Neuronal stem cell (in vitro differentiated cells): Measurements from ENCODE around the gene KLHL7.

Experiments
- DNase-seq: peaks from one replicate; pipeline ENCODE4 v3.0.0-alpha.2; 2013; ENCODE audit warnings: low spot score
- H2AFZ ChIP-seq: one replicate; pipeline ENCODE4 v1.6.1; 2013; ENCODE audit warnings: mild to moderate bottlenecking, low read length, inconsistent platforms
- H2AK5ac ChIP-seq: 2 replicates; pipeline ENCODE4 v1.6.1; 2013; ENCODE audit warnings: low read depth, mild to moderate bottlenecking, inconsistent platforms, low read length, moderate library complexity, mixed read lengths
- H2BK120ac ChIP-seq: 2 replicates; pipeline ENCODE4 v1.6.1; 2013; ENCODE audit warnings: low read depth, mild to moderate bottlenecking, inconsistent platforms, low read length, moderate library complexity, mixed read lengths
- H2BK12ac ChIP-seq: one replicate; pipeline ENCODE4 v1.6.1; 2013; ENCODE audit warnings: low read length, inconsistent platforms
- H2BK15ac ChIP-seq: 2 replicates; pipeline ENCODE4 v1.6.1; 2013; ENCODE audit warnings: mild to moderate bottlenecking, low read length, inconsistent platforms, mixed read lengths
- H2BK5ac ChIP-seq: one replicate; pipeline ENCODE4 v1.6.1; 2013; ENCODE audit warnings: inconsistent platforms, mild to moderate bottlenecking, low read length, moderate library complexity
- H3K14ac ChIP-seq: one replicate; pipeline ENCODE4 v1.6.1; 2013; ENCODE audit warnings: low read length, inconsistent platforms
- H3K18ac ChIP-seq: 2 replicates; pipeline ENCODE4 v1.6.1; 2013; ENCODE audit warnings: low read length, inconsistent platforms
- H3K23ac ChIP-seq: 2 replicates; pipeline ENCODE4 v1.6.1; 2013; ENCODE audit warnings: low read depth, mild to moderate bottlenecking, mixed read lengths, low read length, inconsistent platforms; ENCODE audit not compliant: poor library complexity
- H3K27ac ChIP-seq: replicated peaks from 3 replicates; pipeline ENCODE4 v1.5.1; 2013; ENCODE audit warnings: low read length, inconsistent platforms
- H3K27me3 ChIP-seq, 3 experiments: 2 replicates each; pipeline ENCODE4 v1.6.1; 2013; ENCODE audit warnings: low read length in 3 of 3, mild to moderate bottlenecking in 2 of 3, inconsistent platforms in 1 of 3, low read depth in 1 of 3, mixed read lengths in 1 of 3, moderate library complexity in 1 of 3; ENCODE audit not compliant: control insufficient read depth in 3 of 3, insufficient read depth in 3 of 3
- H3K36me3 ChIP-seq, 2 donors: replicated peaks in 1 of 2; 2 replicates each; pipeline ENCODE4 v1.6.1; 2013; ENCODE audit warnings: low read length in 2 of 2; ENCODE audit not compliant: control insufficient read depth in 2 of 2, insufficient read depth in 2 of 2
- H3K4ac ChIP-seq: 2 replicates; pipeline ENCODE4 v1.6.1; 2013; ENCODE audit warnings: inconsistent platforms, mild to moderate bottlenecking, low read length, moderate library complexity
- H3K4me1 ChIP-seq, 2 donors: 1 replicate in 1 of 2; 2 replicates in 1 of 2; pipeline ENCODE4 v1.6.1; 2013; ENCODE audit warnings: low read length in 2 of 2, low read depth in 1 of 2; ENCODE audit not compliant: control insufficient read depth in 2 of 2, insufficient read depth in 1 of 2
- H3K4me2 ChIP-seq: one replicate; pipeline ENCODE4 v1.6.1; 2013; ENCODE audit warnings: mild to moderate bottlenecking, low read length, inconsistent platforms; ENCODE audit not compliant: insufficient read depth, poor library complexity, severe bottlenecking
- H3K4me3 ChIP-seq, 2 donors: 2 replicates each; pipeline ENCODE4 v1.5.1; 2013; ENCODE audit warnings: low read length in 2 of 2, mild to moderate bottlenecking in 2 of 2, inconsistent platforms in 1 of 2, moderate library complexity in 1 of 2
- H3K79me1 ChIP-seq: one replicate; pipeline ENCODE4 v1.6.1; 2013; ENCODE audit warnings: low read depth, mild to moderate bottlenecking, inconsistent platforms, low read length, moderate library complexity
- H3K9ac ChIP-seq: one replicate; pipeline ENCODE4 v1.6.1; 2013; ENCODE audit warnings: mild to moderate bottlenecking, low read depth, low read length, inconsistent platforms; ENCODE audit not compliant: poor library complexity
- H3K9me3 ChIP-seq, 2 donors: replicated peaks in 1 of 2; 2 replicates each; pipeline versions ENCODE3 to v1.6.1; 2013; ENCODE audit warnings: low read length in 2 of 2, mild to moderate bottlenecking in 2 of 2, inconsistent platforms in 1 of 2, low read depth in 1 of 2, mixed read lengths in 1 of 2, moderate library complexity in 1 of 2; ENCODE audit not compliant: control insufficient read depth in 2 of 2, insufficient read depth in 1 of 2
- H4K8ac ChIP-seq: one replicate; pipeline ENCODE4 v1.6.1; 2013; ENCODE audit warnings: low read depth, mild to moderate bottlenecking, inconsistent platforms, low read length, moderate library complexity
- H4K91ac ChIP-seq: one replicate; pipeline ENCODE4 v1.6.1; 2013; ENCODE audit warnings: low read length, low read depth, mild to moderate bottlenecking, inconsistent platforms; ENCODE audit not compliant: poor library complexity
- WGBS, 2 donors: extraction: QIAGEN DNeasy Blood & Tissue Kit; methylation state at CpG; one replicate each; pipeline ENCODE4 v1.1.7; 2013; ENCODE audit warnings: missing lambda C conversion rate in 2 of 2, mixed read lengths in 1 of 2; ENCODE audit not compliant: insufficient read length in 2 of 2, insufficient replicate concordance in 1 of 2; ENCODE audit errors: extremely low coverage in 2 of 2; 5-methylcytosine and 5-hydroxymethylcytosine counted together

The KLHL7 gene

DNA sequence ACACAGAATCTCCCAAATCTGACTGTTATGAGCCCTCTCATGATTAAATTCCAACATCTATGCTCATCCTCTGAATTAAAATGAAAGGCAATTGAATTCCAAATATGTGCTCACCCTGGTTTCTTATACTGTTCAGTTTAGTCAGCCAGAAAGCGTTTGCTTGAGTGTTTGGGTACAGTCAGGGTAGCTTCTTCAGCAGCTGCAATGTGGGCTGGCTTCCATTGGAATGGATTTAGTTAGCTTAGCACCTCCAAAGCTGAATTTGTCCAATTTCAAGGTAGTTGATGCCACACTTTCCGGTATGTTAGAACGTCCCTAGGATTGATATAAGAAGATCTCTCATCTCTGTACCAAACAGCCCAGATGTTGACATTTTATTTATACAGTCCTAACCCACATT, 9.3 kb downstream of the KLHL7 start:
- Histone ChIP-seq H4K91ac (no peak overlapping the region), H2BK15ac (no peak overlapping the region), H3K4me3 (no peak overlapping the region), H2BK12ac (no peak overlapping the region), H3K27ac (peak overlapping the region; percentile 81), H3K27me3 (no peaks in the 10 kb centered on the region), H3K18ac (no peak overlapping the region), H3K9ac (no peak overlapping the region), H2AFZ (no peak overlapping the region), H3K36me3 (peaks cover 0 to 21% of the 10 kb centered on the region in 2 donors), H3K14ac (no peak overlapping the region), H3K4me2 (no peak overlapping the region), H2BK120ac (no peak overlapping the region), H3K23ac (no peak overlapping the region), H2BK5ac (no peak overlapping the region), H3K4me1 (peaks cover 16 to 37% of the 10 kb centered on the region in 2 donors), H2AK5ac (no peak overlapping the region), H4K8ac (no peak overlapping the region), H3K4ac (no peak overlapping the region), H3K79me1 (no peaks in the 10 kb centered on the region), H3K9me3 (no peaks in the 10 kb centered on the region)
- WGBS, 2 donors = no CpG with 5 or more reads among the region's 3 CpGs
- no peak for DNase-seq

DNA sequence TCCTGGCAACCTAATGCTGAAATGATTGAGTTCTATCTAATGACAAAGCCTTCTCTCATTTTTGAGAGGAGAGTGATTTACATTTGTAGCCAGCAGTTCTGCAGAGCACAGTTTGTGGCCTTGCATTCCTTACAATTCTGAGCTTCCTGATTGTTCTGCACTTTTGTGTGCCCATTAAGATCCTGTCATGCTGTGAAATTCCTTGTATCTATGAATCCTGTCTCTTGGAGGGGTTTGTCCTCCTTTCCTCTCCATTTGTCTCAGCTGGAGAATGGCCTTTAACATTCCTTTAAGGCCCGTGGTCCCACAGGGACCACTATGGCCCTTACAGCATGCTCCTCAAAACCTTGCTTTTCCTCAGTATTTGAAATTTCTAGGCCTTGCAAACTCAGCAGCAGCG, 10.4 kb downstream of the KLHL7 start:
- Histone ChIP-seq H3K14ac (no peak overlapping the region), H3K4me2 (no peak overlapping the region), H2BK120ac (no peak overlapping the region), H2BK15ac (no peak overlapping the region), H4K8ac (no peak overlapping the region), H2BK12ac (no peak overlapping the region), H3K4me1 (peaks cover 16 to 37% of the 10 kb centered on the region in 2 donors), H3K36me3 (peaks cover 0 to 32% of the 10 kb centered on the region in 2 donors), H4K91ac (no peak overlapping the region), H2BK5ac (no peak overlapping the region), H2AK5ac (no peak overlapping the region), H3K79me1 (no peaks in the 10 kb centered on the region), H2AFZ (no peak overlapping the region), H3K4ac (no peak overlapping the region), H3K27me3 (no peaks in the 10 kb centered on the region), H3K18ac (no peak overlapping the region), H3K9ac (no peak overlapping the region), H3K23ac (no peak overlapping the region), H3K27ac (peak overlapping the region; percentile 81), H3K4me3 (no peak overlapping the region), H3K9me3 (no peaks in the 10 kb centered on the region)
- WGBS, 2 donors = no CpG with 5 or more reads among the region's 2 CpGs
- peak; percentile 69 for DNase-seq

DNA sequence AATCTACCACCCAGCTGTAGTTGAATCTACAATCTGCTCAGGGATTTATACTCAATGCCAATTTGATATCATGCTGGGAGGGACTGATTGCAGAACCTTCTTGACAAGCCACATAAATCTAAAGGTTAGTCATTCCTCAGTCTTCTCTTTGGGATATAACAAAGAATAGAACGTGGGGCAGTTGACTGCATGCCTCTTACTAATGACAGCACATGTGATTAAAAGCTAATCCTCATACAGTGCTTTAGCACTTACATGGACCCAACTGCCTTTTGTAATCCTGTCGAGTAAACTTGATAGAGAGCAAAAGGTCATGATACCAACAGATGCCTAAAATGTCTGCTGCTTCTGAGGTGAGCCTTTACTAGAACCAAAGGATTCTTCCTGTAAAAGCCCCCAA, 12.3 kb downstream of the KLHL7 start:
- DNase-seq = no peak

DNA sequence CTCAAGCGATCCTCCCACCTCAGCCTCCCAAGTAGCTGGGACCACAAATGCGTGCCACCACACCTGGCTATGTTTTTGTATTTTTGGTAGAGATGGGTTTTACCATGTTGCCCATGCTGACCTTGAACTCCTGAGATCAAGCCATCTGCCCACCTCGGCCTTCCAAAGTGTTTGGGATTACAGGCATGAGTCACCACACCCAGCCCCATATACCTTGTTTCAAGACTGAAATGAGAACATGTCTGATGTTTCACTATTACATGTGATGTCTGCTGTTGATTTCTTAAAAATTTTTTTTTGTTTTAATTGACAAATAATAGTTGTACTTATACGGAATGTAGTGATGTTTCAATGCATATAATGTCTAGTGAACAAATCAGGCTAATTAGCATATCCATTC, 14.5 kb downstream of the KLHL7 start:
- H3K36me3 ChIP-seq = peaks cover 3 to 49% of the 10 kb centered on the region in 2 donors
- no peak overlapping the region for H3K27ac ChIP-seq
- H2BK5ac ChIP-seq = no peak overlapping the region
- no peak overlapping the region for H3K9ac ChIP-seq
- H3K79me1 ChIP-seq = peaks cover 1% of the 10 kb centered on the region
- H2BK120ac ChIP-seq = no peak overlapping the region
- no peak overlapping the region for H2BK15ac ChIP-seq
- no peak for DNase-seq
- H3K9me3 ChIP-seq = no peaks in the 10 kb centered on the region
- no peak overlapping the region for H3K4me3 ChIP-seq
- H3K4me2 ChIP-seq = no peak overlapping the region
- no peaks in the 10 kb centered on the region for H3K27me3 ChIP-seq
- no peak overlapping the region for H4K91ac ChIP-seq
- no peak overlapping the region for H3K23ac ChIP-seq
- no peak overlapping the region for H2BK12ac ChIP-seq
- H2AK5ac ChIP-seq = no peak overlapping the region
- no peak overlapping the region for H3K14ac ChIP-seq
- H3K4ac ChIP-seq = no peak overlapping the region
- H3K4me1 ChIP-seq = peaks cover 10 to 28% of the 10 kb centered on the region in 2 donors
- no peak overlapping the region for H4K8ac ChIP-seq
- H2AFZ ChIP-seq = no peak overlapping the region
- H3K18ac ChIP-seq = no peak overlapping the region
- no CpG with 5 or more reads among the region's 4 CpGs for WGBS, 2 donors

More for the DNA sequence above, 12.3 kb downstream of the KLHL7 start:
- H3K27me3 ChIP-seq = no peaks in the 10 kb centered on the region
- H3K18ac ChIP-seq = no peak overlapping the region
- H3K27ac ChIP-seq = no peak overlapping the region
- no CpG with 5 or more reads among the region's 2 CpGs for WGBS, 2 donors
- no peak overlapping the region for H2BK12ac ChIP-seq
- no peak overlapping the region for H4K91ac ChIP-seq
- H3K4me3 ChIP-seq = no peak overlapping the region
- no peak overlapping the region for H2BK120ac ChIP-seq
- H3K9me3 ChIP-seq = no peaks in the 10 kb centered on the region
- no peak overlapping the region for H3K14ac ChIP-seq
- H2AFZ ChIP-seq = no peak overlapping the region
- H3K4ac ChIP-seq = no peak overlapping the region
- H3K4me1 ChIP-seq = peaks cover 16 to 37% of the 10 kb centered on the region in 2 donors
- no peak overlapping the region for H2BK15ac ChIP-seq
- H3K9ac ChIP-seq = no peak overlapping the region
- peaks cover 1% of the 10 kb centered on the region for H3K79me1 ChIP-seq
- H3K23ac ChIP-seq = no peak overlapping the region
- no peak overlapping the region for H2BK5ac ChIP-seq
- no peak overlapping the region for H3K4me2 ChIP-seq
- H2AK5ac ChIP-seq = no peak overlapping the region
- H4K8ac ChIP-seq = no peak overlapping the region
- H3K36me3 ChIP-seq = peaks cover 2 to 38% of the 10 kb centered on the region in 2 donors
